ENCODE measurements around the gene PDZD4. TPM values are rescaled to one million over a fixed set of nuclear protein-coding genes. Genes with fewer than 3 reads are reported as not detected.

PDZD4 gene
- total RNA-seq, 1 experiment from 2014 or later: 0.26 TPM

DNA sequence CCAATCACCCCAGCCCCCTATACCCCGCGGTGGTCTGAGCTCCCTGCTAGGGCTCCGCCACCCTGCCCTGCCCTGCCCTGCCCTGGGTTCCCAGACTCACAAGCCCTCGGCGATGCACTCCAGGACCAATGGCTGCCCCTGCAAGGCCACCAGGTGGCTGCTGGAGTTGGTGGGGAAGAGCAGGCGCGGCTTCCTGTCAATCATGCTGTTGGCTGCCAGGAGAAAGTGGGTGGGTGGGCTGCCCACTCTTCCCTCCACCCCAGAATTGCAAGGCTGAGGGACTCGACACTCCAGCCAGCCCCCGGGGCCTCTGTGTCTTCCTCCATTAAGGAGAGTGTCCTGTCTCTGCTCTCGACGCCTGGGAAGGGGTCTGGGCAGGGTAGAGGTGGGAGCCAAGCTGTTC lies 39.9 kb upstream of the PDZD4 start:
- BruUV-seq (replicated peaks): no TSS peak
- Histone ChIP-seq H3K9ac (ENCODE audit: low read length) (no peak overlapping the region), H3K27me3 (ENCODE audit: low read length) (no peaks in the 10 kb centered on the region), H3F3A (ENCODE audit: low read length, unreplicated experiment) (no peaks in the 10 kb centered on the region), H2AFZ (ENCODE audit: low read length) (no peak overlapping the region), H3K4me3 (ENCODE audit: low read length) (no peak overlapping the region), H3K79me2 (ENCODE audit: low read length) (no peaks in the 10 kb centered on the region), H3K36me3 (ENCODE audit: low read depth, low read length) (no peaks in the 10 kb centered on the region), H4K20me1 (ENCODE audit: low read length) (no peaks in the 10 kb centered on the region), H3K9me2 (replicated peaks; ENCODE audit: low read length) (no peaks in the 10 kb centered on the region), H3K4me1 (ENCODE audit: insufficient read depth, low read length) (no peaks in the 10 kb centered on the region), H3K4me2 (ENCODE audit: low read length) (no peak overlapping the region), H3K9me3 (ENCODE audit: low read length) (no peaks in the 10 kb centered on the region), H3K27ac (ENCODE audit: low read length) (no peak overlapping the region)
- TF ChIP-seq EZH2 (IDR thresholded peaks at IDR 0.05; ENCODE audit: low read length, unreplicated experiment) (no peak), EZH2phosphoT487 (IDR thresholded peaks at IDR 0.05; ENCODE audit: borderline replicate concordance, low read length) (no peak)
- TF ChIP-seq, protein P1, sequence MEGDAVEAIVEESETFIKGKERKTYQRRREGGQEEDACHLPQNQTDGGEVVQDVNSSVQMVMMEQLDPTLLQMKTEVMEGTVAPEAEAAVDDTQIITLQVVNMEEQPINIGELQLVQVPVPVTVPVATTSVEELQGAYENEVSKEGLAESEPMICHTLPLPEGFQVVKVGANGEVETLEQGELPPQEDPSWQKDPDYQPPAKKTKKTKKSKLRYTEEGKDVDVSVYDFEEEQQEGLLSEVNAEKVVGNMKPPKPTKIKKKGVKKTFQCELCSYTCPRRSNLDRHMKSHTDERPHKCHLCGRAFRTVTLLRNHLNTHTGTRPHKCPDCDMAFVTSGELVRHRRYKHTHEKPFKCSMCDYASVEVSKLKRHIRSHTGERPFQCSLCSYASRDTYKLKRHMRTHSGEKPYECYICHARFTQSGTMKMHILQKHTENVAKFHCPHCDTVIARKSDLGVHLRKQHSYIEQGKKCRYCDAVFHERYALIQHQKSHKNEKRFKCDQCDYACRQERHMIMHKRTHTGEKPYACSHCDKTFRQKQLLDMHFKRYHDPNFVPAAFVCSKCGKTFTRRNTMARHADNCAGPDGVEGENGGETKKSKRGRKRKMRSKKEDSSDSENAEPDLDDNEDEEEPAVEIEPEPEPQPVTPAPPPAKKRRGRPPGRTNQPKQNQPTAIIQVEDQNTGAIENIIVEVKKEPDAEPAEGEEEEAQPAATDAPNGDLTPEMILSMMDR (conservative IDR thresholded peaks at IDR 0.05; ENCODE audit: low read depth, low read length): no peak
- ChIA-PET CTCF (no interaction called here), POLR2A (ENCODE audit: unreplicated experiment) (no interaction called here)
- no peak for ATAC-seq
- no peak for DNase-seq
- intact Hi-C loops (cut with micrococcal nuclease): no loop called here

DNA sequence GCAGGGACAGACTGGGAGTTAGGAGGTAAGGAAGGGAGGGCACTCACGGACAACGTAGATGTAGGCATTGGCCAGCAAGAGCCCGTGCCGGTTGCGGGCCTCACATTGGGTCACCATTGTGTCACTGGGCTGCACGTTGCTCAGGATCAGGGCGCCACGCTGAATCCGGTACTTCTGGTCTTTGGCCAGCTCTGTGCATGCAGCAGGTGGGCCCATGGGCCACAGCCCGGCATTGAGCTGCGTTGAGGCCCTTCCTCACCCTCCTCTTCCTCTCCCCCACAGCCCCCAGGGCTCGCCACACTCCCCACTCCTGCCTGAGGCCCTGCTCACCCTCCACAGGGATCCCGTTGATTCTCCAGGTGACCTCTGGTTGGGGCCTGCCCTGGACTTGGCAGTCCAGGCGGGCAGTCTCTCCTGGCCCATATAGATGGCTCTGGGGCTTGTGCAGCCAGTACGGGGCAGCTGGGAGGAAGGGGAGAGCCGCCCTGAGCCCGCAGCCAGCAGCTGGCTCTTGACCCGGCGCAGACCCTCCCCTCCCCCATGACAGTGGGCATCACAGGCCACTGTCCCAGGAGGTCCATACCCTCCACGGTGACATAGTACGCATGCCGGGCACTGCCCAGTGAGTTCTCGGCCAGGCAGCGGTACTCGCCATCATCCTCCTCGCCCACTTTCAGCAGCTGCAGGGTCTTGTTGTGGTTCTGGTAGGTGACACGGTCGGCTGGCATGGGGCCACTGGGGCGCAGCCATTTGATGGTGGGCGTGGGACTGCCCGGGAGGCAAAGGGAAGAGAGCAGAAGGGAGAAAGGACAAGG lies 39.3 kb upstream of the PDZD4 start:
- intact Hi-C loops (cut with micrococcal nuclease): no loop called here
- Histone ChIP-seq H3K4me3 (ENCODE audit: low read length) (no peak overlapping the region), H3K9me2 (replicated peaks; ENCODE audit: low read length) (no peaks in the 10 kb centered on the region), H3K79me2 (ENCODE audit: low read length) (no peaks in the 10 kb centered on the region), H2AFZ (ENCODE audit: low read length) (no peak overlapping the region), H3F3A (ENCODE audit: low read length, unreplicated experiment) (no peaks in the 10 kb centered on the region), H3K4me1 (ENCODE audit: insufficient read depth, low read length) (no peaks in the 10 kb centered on the region), H4K20me1 (ENCODE audit: low read length) (no peaks in the 10 kb centered on the region), H3K9ac (ENCODE audit: low read length) (no peak overlapping the region), H3K27me3 (ENCODE audit: low read length) (no peaks in the 10 kb centered on the region), H3K27ac (ENCODE audit: low read length) (no peak overlapping the region), H3K9me3 (ENCODE audit: low read length) (no peaks in the 10 kb centered on the region), H3K4me2 (ENCODE audit: low read length) (no peak overlapping the region), H3K36me3 (ENCODE audit: low read depth, low read length) (no peaks in the 10 kb centered on the region)
- BruUV-seq (replicated peaks): no TSS peak
- no peak for ATAC-seq
- DNase-seq: no peak
- CTCF ChIA-PET: no interaction called here
- POLR2A ChIA-PET (ENCODE audit: unreplicated experiment): no interaction called here
- TF ChIP-seq EZH2 (IDR thresholded peaks at IDR 0.05; ENCODE audit: low read length, unreplicated experiment): no peak

DNA sequence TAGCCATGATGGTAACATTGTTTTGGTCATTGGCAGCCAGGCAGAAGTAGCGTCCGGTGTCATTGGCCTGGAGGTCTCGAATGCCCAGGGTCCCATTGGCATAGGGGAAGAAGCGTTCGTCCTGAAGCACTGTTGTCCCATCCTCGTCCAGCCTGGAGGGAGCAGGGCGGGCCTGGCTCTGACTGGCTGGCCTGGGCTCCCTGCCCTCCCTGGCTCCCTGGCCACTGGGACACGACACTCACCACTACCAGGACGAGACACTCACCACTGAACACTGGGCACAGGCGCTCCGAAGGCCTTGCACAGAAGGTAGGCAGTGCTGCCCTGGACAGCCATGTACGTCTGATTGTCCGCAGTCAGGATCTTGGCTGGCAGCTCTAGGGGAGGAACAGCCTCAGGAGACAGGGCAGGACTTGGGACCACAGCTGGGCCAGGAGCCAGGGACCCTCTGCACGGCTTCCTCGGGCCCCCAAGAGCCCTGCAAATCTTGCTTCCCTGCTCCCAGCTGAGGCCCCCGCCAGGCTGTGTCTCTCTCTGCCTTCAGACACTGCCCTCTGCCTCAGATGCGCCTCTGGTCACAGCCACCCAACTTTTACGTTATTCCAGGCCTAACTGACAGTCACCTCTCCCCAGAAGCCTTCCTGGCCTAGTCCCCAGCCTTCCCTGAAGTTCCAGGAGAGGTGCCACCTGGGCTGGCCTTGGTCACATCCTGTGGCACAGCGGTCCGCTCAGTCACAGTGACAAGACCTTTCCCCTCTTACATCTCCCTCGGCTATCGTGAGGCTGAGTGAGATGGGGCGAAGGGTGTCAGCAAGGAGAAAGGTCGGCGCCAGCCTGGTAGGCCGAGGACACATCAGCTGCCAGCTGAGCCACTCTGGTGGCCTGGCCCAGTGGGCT lies 38.5 kb upstream of the PDZD4 start:
- no peaks in the 10 kb centered on the region for H3K4me1 ChIP-seq (ENCODE audit: insufficient read depth, low read length)
- H3K79me2 ChIP-seq (ENCODE audit: low read length): no peaks in the 10 kb centered on the region
- TF ChIP-seq, protein P1 (conservative IDR thresholded peaks at IDR 0.05; ENCODE audit: low read depth, low read length): no peak
- TF ChIP-seq EZH2 (IDR thresholded peaks at IDR 0.05; ENCODE audit: low read length, unreplicated experiment): no peak
- no peak for TF ChIP-seq EZH2phosphoT487 (IDR thresholded peaks at IDR 0.05; ENCODE audit: borderline replicate concordance, low read length)
- H3K9me2 ChIP-seq (replicated peaks; ENCODE audit: low read length): no peaks in the 10 kb centered on the region
- H3K4me2 ChIP-seq (ENCODE audit: low read length): no peak overlapping the region
- ChIA-PET CTCF (no interaction called here), POLR2A (ENCODE audit: unreplicated experiment) (no interaction called here)
- H3K9ac ChIP-seq (ENCODE audit: low read length): no peak overlapping the region
- no peak overlapping the region for H2AFZ ChIP-seq (ENCODE audit: low read length)
- no peaks in the 10 kb centered on the region for H3K9me3 ChIP-seq (ENCODE audit: low read length)
- no peaks in the 10 kb centered on the region for H3K27me3 ChIP-seq (ENCODE audit: low read length)
- no peaks in the 10 kb centered on the region for H3K36me3 ChIP-seq (ENCODE audit: low read depth, low read length)
- BruUV-seq (replicated peaks): no TSS peak
- H3F3A ChIP-seq (ENCODE audit: low read length, unreplicated experiment): no peaks in the 10 kb centered on the region
- intact Hi-C loops (cut with micrococcal nuclease): no loop called here
- H4K20me1 ChIP-seq (ENCODE audit: low read length): no peaks in the 10 kb centered on the region
- H3K4me3 ChIP-seq (ENCODE audit: low read length): no peak overlapping the region
- ATAC-seq (no peak), DNase-seq (no peak)
- H3K27ac ChIP-seq (ENCODE audit: low read length): no peak overlapping the region
